ENCODE data around the gene RGL2.

RGL2 gene

DNA sequence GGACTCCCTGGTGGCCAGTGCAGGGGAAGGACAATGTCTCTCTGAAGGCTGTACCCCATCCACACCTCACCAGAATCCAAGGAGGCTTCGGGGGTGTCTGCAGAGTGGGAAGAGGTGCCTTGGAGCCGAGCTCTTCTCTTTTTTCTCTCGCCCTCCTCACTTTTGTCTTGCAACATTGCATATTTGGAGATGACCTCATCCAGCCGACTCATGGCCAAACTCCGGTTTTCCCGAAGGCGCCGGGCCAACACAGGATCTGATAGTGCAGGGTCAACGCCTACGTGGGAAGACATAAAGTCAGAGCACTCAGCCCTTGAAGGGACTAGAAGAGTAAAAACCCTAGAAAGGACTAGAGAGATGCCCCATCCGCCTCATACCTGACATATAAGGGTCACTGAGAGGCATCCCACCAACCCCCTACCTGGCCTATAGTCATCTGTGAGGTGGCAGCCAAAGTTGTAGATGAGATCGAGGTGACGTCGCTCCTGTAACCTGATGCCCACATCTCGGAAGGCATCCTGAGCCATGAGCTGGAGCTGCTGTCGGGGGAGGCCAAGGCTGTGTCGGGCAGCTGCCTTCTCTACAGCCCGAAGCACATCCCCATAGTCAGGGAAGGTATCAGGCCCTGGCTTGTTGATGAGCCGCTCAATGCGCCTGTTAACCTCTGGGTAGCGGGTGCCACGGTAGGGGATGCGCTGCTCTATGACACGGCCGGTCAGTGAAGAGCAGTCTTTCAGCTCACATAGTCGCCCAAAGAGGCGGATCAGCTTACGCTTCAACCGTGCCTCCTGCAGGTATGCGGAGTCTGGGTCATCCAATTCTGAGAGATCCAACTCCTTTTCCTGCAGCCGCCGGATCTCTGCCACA lies 21.8 kb upstream of the RGL2 start:
- Histone ChIP-seq H3K27me3 (ENCODE audit: insufficient read depth, low read length, poor library complexity) (no peaks in the 10 kb centered on the region), H3K9ac (ENCODE audit: low read depth, low read length) (peak overlapping the region; percentile 85; the same call in 1 of the 2 replicates), H3K79me2 (ENCODE audit: insufficient read depth, low read length) (peaks cover 54% of the 10 kb centered on the region), H3K4me1 (ENCODE audit: insufficient read depth, low read length) (peaks cover 64% of the 10 kb centered on the region), H3K4me2 (ENCODE audit: insufficient read depth, low read length) (peak overlapping the region; percentile 97; the same call in 1 of the 2 replicates), H3K9me3 (ENCODE audit: insufficient read depth, low read length, severe bottlenecking) (no peaks in the 10 kb centered on the region), H4K20me1 (ENCODE audit: insufficient read depth, low read length) (peaks cover 13% of the 10 kb centered on the region), H3K27ac (ENCODE audit: low read length) (0 out of 2 replicates have a peak overlapping the region, but pooled peaks have one; percentile 11), H3K4me3 (ENCODE audit: low read depth in 1 of 2, low read length in 2 of 2) (peak overlapping the region in 1 of 2 experiments; percentile 76; a peak in 1 of 4 replicates), H2AFZ (ENCODE audit: low read depth, low read length) (no peak overlapping the region), H3K36me3 (ENCODE audit: insufficient read depth, low read length) (peaks cover 34% of the 10 kb centered on the region)
- TF ChIP-seq, protein P1, sequence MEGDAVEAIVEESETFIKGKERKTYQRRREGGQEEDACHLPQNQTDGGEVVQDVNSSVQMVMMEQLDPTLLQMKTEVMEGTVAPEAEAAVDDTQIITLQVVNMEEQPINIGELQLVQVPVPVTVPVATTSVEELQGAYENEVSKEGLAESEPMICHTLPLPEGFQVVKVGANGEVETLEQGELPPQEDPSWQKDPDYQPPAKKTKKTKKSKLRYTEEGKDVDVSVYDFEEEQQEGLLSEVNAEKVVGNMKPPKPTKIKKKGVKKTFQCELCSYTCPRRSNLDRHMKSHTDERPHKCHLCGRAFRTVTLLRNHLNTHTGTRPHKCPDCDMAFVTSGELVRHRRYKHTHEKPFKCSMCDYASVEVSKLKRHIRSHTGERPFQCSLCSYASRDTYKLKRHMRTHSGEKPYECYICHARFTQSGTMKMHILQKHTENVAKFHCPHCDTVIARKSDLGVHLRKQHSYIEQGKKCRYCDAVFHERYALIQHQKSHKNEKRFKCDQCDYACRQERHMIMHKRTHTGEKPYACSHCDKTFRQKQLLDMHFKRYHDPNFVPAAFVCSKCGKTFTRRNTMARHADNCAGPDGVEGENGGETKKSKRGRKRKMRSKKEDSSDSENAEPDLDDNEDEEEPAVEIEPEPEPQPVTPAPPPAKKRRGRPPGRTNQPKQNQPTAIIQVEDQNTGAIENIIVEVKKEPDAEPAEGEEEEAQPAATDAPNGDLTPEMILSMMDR (IDR thresholded peaks at IDR 0.05; ENCODE audit: borderline replicate concordance, extremely low read depth, low read length, poor library complexity, severe bottlenecking), result no peak
- TF ChIP-seq EZH2 (IDR thresholded peaks at IDR 0.05; ENCODE audit: borderline replicate concordance, low read depth, low read length, severe bottlenecking), result no peak
- ATAC-seq (ENCODE audit: insufficient read depth, low read depth), result no peak
- no peak for DNase-seq

DNA sequence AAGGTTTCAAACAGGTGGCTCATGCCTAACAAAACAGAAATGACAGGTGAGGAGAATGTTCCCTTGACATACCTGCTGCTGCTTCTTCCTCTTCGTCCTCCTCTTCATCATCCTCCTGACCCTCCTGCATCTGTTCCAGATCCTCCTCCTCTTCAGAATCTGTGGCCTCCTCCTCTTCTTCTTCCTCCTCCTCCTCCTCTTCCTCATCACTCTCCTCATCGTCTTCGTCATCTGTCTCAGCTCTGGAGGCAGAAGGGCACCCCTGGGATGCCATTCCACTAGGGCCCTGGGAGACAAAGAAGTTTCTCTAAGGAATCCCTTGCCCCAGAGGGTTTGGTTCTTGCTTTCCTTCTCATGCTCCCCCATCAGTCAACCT lies 21.2 kb upstream of the RGL2 start:
- H3K9me3 ChIP-seq (ENCODE audit: insufficient read depth, low read length, severe bottlenecking), result no peaks in the 10 kb centered on the region
- H3K27ac ChIP-seq (ENCODE audit: low read length), result no peak overlapping the region
- H3K27me3 ChIP-seq (ENCODE audit: insufficient read depth, low read length, poor library complexity), result no peaks in the 10 kb centered on the region
- no peak for TF ChIP-seq EZH2 (IDR thresholded peaks at IDR 0.05; ENCODE audit: borderline replicate concordance, low read depth, low read length, severe bottlenecking)
- TF ChIP-seq, protein P1 (IDR thresholded peaks at IDR 0.05; ENCODE audit: borderline replicate concordance, extremely low read depth, low read length, poor library complexity, severe bottlenecking), result no peak
- H3K4me3 ChIP-seq (ENCODE audit: low read depth in 1 of 2, low read length in 2 of 2), result no peak overlapping the region; a peak in 1 of 4 replicates
- peaks cover 54% of the 10 kb centered on the region for H3K79me2 ChIP-seq (ENCODE audit: insufficient read depth, low read length)
- H3K4me1 ChIP-seq (ENCODE audit: insufficient read depth, low read length), result peaks cover 70% of the 10 kb centered on the region
- ATAC-seq (ENCODE audit: insufficient read depth, low read depth), result no peak
- H4K20me1 ChIP-seq (ENCODE audit: insufficient read depth, low read length), result peaks cover 13% of the 10 kb centered on the region
- H3K4me2 ChIP-seq (ENCODE audit: insufficient read depth, low read length), result peak overlapping the region; percentile 97; the same call in 1 of the 2 replicates
- peaks cover 34% of the 10 kb centered on the region for H3K36me3 ChIP-seq (ENCODE audit: insufficient read depth, low read length)
- 0 out of 2 replicates have a peak overlapping the region, but pooled peaks have one; percentile 12 for H3K9ac ChIP-seq (ENCODE audit: low read depth, low read length)
- H2AFZ ChIP-seq (ENCODE audit: low read depth, low read length), result no peak overlapping the region
- DNase-seq, result no peak

- no peaks in the 10 kb centered on the region for H3K27me3 ChIP-seq (ENCODE audit: insufficient read depth, low read length, poor library complexity)
- ATAC-seq (ENCODE audit: insufficient read depth, low read depth), result no peak
- peaks cover 61% of the 10 kb centered on the region for H3K79me2 ChIP-seq (ENCODE audit: insufficient read depth, low read length)
- H3K36me3 ChIP-seq (ENCODE audit: insufficient read depth, low read length), result peaks cover 34% of the 10 kb centered on the region
- H3K9ac ChIP-seq (ENCODE audit: low read depth, low read length), result peak overlapping the region; percentile 59
- H4K20me1 ChIP-seq (ENCODE audit: insufficient read depth, low read length), result peaks cover 13% of the 10 kb centered on the region
- TF ChIP-seq, protein P1 (IDR thresholded peaks at IDR 0.05; ENCODE audit: borderline replicate concordance, extremely low read depth, low read length, poor library complexity, severe bottlenecking), result no peak
- no peak for TF ChIP-seq EZH2 (IDR thresholded peaks at IDR 0.05; ENCODE audit: borderline replicate concordance, low read depth, low read length, severe bottlenecking)
- no peak for DNase-seq
- H2AFZ ChIP-seq (ENCODE audit: low read depth, low read length), result peak overlapping the region; percentile 57; the same call in 1 of the 2 replicates
- peaks cover 69% of the 10 kb centered on the region for H3K4me1 ChIP-seq (ENCODE audit: insufficient read depth, low read length)
- H3K9me3 ChIP-seq (ENCODE audit: insufficient read depth, low read length, severe bottlenecking), result no peaks in the 10 kb centered on the region
- peak overlapping the region; percentile 83 for H3K27ac ChIP-seq (ENCODE audit: low read length)
- H3K4me3 ChIP-seq (ENCODE audit: low read depth in 1 of 2, low read length in 2 of 2), result peak overlapping the region; percentile 34 to 63; a peak in 3 of 4 replicates
- H3K4me2 ChIP-seq (ENCODE audit: insufficient read depth, low read length), result peak overlapping the region; percentile 97
These were observed 19.8 kb upstream of the RGL2 start for GRCh38 chr6:33318426-33319073.

All from DND-41 (cell line).